K562 (cell line): ENCODE measurements around the gene MED15. TPM values are rescaled to one million over a fixed set of nuclear protein-coding genes. Genes with fewer than 3 reads are reported as not detected.

ENCODE experiments used
- DEAF1 ChIP-seq: fragments of 450-650 bp; formaldehyde crosslinking; IDR thresholded peaks from 2 replicates; pipeline ENCODE4 v1.4.0; 2020; ENCODE audit warnings: mild to moderate bottlenecking, moderate library complexity
- ELF1 ChIP-seq: fragments of 200-800 bp; sonication (Bioruptor generic); IDR thresholded peaks from 2 replicates; pipeline ENCODE4 v1.6.1; 2016; ENCODE audit warnings: missing genetic modification characterization, missing compliant biosample characterization
- HLTF ChIP-seq: fragments of 450-650 bp; IDR thresholded peaks from 2 replicates; pipeline ENCODE4 v1.6.1; 2016
- ZNF146 ChIP-seq: IDR thresholded peaks from one replicate; pipeline ENCODE4 v1.6.1; 2018; ENCODE audit warnings: missing compliant biosample characterization; ENCODE audit not compliant: unreplicated experiment
- polyA plus RNA-seq, 8 experiments: library from polyadenylated mRNA; depleted of rRNA in 4 of 8; stranded (reverse) in 5 of 8; unstranded in 3 of 8; fragments of >200 nt; fragmentation: Nextera tagmentation in 2 of 8; fragmentation: Illumina TruSeq in 1 of 8; extraction: Ambion mirVana in 2 of 8; extraction: Trizol in 1 of 8; gene quantifications; 2 replicates each; pipeline versions ENCODE4 v1.2.1 to v1.2.3, GENCODE V29; 2011 to 2014; ENCODE audit warnings: inconsistent platforms in 1 of 8, missing spikeins in 1 of 8
- total RNA-seq, 7 experiments: library from RNA; depleted of rRNA in 6 of 7; stranded (reverse); fragments of >200 nt in 6 of 7; fragmentation: Illumina TruSeq in 2 of 7; extraction: Trizol in 2 of 7; gene quantifications; 2 replicates each; pipeline versions ENCODE4 v1.2.1 to v1.2.3, GENCODE V29; 2011 to 2021; ENCODE audit warnings: low replicate concordance in 1 of 7
- TF ChIP-seq, protein P1 (sequence below), 2 experiments: fragments of 450-650 bp in 1 of 2; sonication (generic) in 1 of 2; formaldehyde crosslinking in 1 of 2; IDR thresholded peaks; 2 replicates each; pipeline versions ENCODE4 v1.7.1 to v1.9.0; 2016 to 2022; ENCODE audit warnings: inconsistent platforms in 1 of 2, mild to moderate bottlenecking in 1 of 2, missing genetic modification reagents in 1 of 2
- TF ChIP-seq, protein P2 (sequence below): fragments of 450-650 bp; IDR thresholded peaks from 2 replicates; pipeline ENCODE4 v1.6.1; 2018; ENCODE audit warnings: mild to moderate bottlenecking, low read depth; ENCODE audit not compliant: partially characterized antibody

MED15 gene
- total and polyA plus RNA-seq, 9 of the 15 experiments (the other 6 are each of a cell fraction or from before 2014, with no cell fraction given) = 4.0 to 271 (median 60.1) TPM

DNA sequence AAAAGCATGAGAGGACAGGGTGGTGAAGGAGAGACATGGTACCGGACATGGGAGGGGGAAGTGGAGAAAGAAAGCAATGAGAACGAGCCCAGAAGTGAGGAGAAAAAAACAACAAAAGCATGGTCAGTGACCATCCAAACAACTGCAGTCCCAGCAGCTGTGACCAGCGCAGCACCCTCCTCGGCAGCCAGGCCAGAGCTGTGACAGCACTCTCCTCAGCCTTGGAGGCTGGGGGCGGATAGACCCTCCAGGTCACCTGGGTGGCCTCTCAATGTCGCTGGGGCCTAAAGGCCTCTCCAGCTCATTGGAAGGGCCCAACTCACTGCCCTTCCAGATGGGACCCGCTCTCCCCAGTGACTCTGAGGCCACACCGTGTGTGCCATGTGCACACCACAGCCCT lies 103.3 kb downstream of the MED15 start (continued):
- TF ChIP-seq, protein P1, sequence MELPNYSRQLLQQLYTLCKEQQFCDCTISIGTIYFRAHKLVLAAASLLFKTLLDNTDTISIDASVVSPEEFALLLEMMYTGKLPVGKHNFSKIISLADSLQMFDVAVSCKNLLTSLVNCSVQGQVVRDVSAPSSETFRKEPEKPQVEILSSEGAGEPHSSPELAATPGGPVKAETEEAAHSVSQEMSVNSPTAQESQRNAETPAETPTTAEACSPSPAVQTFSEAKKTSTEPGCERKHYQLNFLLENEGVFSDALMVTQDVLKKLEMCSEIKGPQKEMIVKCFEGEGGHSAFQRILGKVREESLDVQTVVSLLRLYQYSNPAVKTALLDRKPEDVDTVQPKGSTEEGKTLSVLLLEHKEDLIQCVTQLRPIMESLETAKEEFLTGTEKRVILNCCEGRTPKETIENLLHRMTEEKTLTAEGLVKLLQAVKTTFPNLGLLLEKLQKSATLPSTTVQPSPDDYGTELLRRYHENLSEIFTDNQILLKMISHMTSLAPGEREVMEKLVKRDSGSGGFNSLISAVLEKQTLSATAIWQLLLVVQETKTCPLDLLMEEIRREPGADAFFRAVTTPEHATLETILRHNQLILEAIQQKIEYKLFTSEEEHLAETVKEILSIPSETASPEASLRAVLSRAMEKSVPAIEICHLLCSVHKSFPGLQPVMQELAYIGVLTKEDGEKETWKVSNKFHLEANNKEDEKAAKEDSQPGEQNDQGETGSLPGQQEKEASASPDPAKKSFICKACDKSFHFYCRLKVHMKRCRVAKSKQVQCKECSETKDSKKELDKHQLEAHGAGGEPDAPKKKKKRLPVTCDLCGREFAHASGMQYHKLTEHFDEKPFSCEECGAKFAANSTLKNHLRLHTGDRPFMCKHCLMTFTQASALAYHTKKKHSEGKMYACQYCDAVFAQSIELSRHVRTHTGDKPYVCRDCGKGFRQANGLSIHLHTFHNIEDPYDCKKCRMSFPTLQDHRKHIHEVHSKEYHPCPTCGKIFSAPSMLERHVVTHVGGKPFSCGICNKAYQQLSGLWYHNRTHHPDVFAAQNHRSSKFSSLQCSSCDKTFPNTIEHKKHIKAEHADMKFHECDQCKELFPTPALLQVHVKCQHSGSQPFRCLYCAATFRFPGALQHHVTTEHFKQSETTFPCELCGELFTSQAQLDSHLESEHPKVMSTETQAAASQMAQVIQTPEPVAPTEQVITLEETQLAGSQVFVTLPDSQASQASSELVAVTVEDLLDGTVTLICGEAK (IDR thresholded peaks at IDR 0.05) = no peak
- TF ChIP-seq, protein P1 (CRISPR knock-in tag; IDR thresholded peaks at IDR 0.05) = peak; percentile 16; the same call in 1 of the 2 replicates
- TF ChIP-seq DEAF1 = no peak
- 0 out of 2 replicates have a peak, but pooled peaks have one; percentile 19 for TF ChIP-seq HLTF
- TF ChIP-seq ZNF146 (CRISPR knock-in tag) = no peak
- TF ChIP-seq ELF1 (tag) = no peak
- TF ChIP-seq, protein P2, sequence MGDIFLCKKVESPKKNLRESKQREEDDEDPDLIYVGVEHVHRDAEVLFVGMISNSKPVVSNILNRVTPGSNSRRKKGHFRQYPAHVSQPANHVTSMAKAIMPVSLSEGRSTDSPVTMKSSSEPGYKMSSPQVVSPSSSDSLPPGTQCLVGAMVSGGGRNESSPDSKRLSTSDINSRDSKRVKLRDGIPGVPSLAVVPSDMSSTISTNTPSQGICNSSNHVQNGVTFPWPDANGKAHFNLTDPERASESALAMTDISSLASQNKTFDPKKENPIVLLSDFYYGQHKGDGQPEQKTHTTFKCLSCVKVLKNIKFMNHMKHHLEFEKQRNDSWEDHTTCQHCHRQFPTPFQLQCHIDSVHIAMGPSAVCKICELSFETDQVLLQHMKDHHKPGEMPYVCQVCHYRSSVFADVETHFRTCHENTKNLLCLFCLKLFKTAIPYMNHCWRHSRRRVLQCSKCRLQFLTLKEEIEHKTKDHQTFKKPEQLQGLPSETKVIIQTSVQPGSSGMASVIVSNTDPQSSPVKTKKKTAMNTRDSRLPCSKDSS = no peak
